GM18517 (cell line): ENCODE data around the gene ADGRB3.
"Not testable (repeated sequence)": the region's sequence is repeated elsewhere in the genome, so short reads cannot be mapped to it uniquely, and the experiment has no call there.

ENCODE experiments used
- ATAC-seq: cut with Tn5 transposase; IDR thresholded peaks from one replicate; pipeline ENCODE4 v1.9.1; 2021; ENCODE audit warnings: mild to moderate bottlenecking, moderate library complexity; ENCODE audit not compliant: unreplicated experiment

Gene ADGRB3

GRCh38 chr6:69102416-69102815 is 467.3 kb downstream of the ADGRB3 start:
- ATAC-seq, result no peak

GRCh38 chr6:69105288-69105687 is 470.2 kb downstream of the ADGRB3 start:
- ATAC-seq, result no peak

- ATAC-seq, result no peak
Measured at GRCh38 chr6:69106511-69106910, 471.4 kb downstream of the ADGRB3 start.

- ATAC-seq, result no peak
Measured at GRCh38 chr6:69111301-69111700, 476.2 kb downstream of the ADGRB3 start.

- ATAC-seq, result no peak
Measured at GRCh38 chr6:69116658-69117057, 481.6 kb downstream of the ADGRB3 start.

GRCh38 chr6:69121461-69122406 is 486.7 kb downstream of the ADGRB3 start:
- ATAC-seq, result not testable (repeated sequence)

- no peak for ATAC-seq
Measured at GRCh38 chr6:69122407-69122773, 487.3 kb downstream of the ADGRB3 start.

GRCh38 chr6:69128411-69128810 is 493.3 kb downstream of the ADGRB3 start:
- no peak for ATAC-seq

- ATAC-seq, result no peak
Measured at GRCh38 chr6:69129046-69129445, 494.0 kb downstream of the ADGRB3 start.

- no peak for ATAC-seq
Measured at GRCh38 chr6:69135927-69136326, 500.8 kb downstream of the ADGRB3 start.

GRCh38 chr6:69138148-69138547 is 503.1 kb downstream of the ADGRB3 start:
- ATAC-seq, result no peak

- no peak for ATAC-seq
Measured at GRCh38 chr6:69138893-69139494, 503.9 kb downstream of the ADGRB3 start.

GRCh38 chr6:69145062-69145461 is 510.0 kb downstream of the ADGRB3 start:
- ATAC-seq, result no peak

- ATAC-seq, result no peak
Measured at GRCh38 chr6:69146385-69146784, 511.3 kb downstream of the ADGRB3 start.

- no peak for ATAC-seq
Measured at GRCh38 chr6:69155467-69155866, 520.4 kb downstream of the ADGRB3 start.

GRCh38 chr6:69162811-69163210 is 527.7 kb downstream of the ADGRB3 start:
- ATAC-seq, result no peak

GRCh38 chr6:69164564-69165229 is 529.6 kb downstream of the ADGRB3 start:
- ATAC-seq, result no peak

GRCh38 chr6:69179681-69180080 is 544.6 kb downstream of the ADGRB3 start:
- ATAC-seq, result no peak

- no peak for ATAC-seq
Measured at GRCh38 chr6:69180361-69181067, 545.4 kb downstream of the ADGRB3 start.

- ATAC-seq, result no peak
Measured at GRCh38 chr6:69181964-69182363, 546.9 kb downstream of the ADGRB3 start.

- no peak for ATAC-seq
Measured at GRCh38 chr6:69185276-69185675, 550.2 kb downstream of the ADGRB3 start.
